ENCODE results near the gene ZBTB46.

ZBTB46 gene

DNA sequence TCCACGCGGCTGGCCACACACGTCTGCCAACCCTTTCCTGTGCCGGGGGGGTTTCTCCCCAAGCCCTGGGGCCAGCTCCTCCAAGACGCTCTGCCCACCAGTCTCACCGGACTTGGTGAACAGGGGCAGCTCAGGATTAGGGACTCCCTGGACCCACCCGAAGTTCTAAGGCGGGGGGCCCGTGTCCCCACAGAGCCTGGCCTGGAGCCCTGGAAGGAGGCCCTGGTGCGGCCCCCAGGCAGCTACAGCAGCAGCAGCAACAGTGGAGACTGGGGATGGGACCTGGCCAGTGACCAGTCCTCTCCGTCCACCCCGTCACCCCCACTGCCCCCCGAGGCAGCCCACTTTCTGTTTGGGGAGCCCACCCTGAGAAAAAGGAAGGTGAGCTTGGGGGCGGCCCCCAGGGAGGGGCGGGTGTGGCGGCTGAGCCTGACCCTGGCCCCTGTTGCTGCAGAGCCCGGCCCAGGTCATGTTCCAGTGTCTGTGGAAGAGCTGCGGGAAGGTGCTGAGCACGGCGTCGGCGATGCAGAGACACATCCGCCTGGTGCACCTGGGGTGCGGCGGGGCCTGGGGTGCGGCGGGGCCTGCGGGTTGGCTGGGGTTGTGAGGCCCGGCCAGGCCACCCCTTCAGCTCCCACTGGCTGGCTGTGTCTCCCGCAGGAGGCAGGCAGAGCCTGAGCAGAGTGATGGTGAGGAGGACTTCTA, 89.2 kb downstream of the ZBTB46 start:
- FAIRE-seq: no peak
- TF ChIP-seq, protein P1, sequence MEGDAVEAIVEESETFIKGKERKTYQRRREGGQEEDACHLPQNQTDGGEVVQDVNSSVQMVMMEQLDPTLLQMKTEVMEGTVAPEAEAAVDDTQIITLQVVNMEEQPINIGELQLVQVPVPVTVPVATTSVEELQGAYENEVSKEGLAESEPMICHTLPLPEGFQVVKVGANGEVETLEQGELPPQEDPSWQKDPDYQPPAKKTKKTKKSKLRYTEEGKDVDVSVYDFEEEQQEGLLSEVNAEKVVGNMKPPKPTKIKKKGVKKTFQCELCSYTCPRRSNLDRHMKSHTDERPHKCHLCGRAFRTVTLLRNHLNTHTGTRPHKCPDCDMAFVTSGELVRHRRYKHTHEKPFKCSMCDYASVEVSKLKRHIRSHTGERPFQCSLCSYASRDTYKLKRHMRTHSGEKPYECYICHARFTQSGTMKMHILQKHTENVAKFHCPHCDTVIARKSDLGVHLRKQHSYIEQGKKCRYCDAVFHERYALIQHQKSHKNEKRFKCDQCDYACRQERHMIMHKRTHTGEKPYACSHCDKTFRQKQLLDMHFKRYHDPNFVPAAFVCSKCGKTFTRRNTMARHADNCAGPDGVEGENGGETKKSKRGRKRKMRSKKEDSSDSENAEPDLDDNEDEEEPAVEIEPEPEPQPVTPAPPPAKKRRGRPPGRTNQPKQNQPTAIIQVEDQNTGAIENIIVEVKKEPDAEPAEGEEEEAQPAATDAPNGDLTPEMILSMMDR (IDR thresholded peaks at IDR 0.05; ENCODE audit: insufficient read depth, missing control alignments): no peak
- DNase-seq (ENCODE audit: insufficient read length, low spot score): no peak

- no peak for DNase-seq (ENCODE audit: insufficient read length, low spot score)
- FAIRE-seq: no peak
- TF ChIP-seq, protein P1 (IDR thresholded peaks at IDR 0.05; ENCODE audit: insufficient read depth, missing control alignments): no peak
Measured at GRCh38 chr20:63741354-63741675, 89.7 kb downstream of the ZBTB46 start.

- peak; percentile 83 for DNase-seq (ENCODE audit: insufficient read length, low spot score)
- no peak for FAIRE-seq
- TF ChIP-seq, protein P1 (IDR thresholded peaks at IDR 0.05; ENCODE audit: insufficient read depth, missing control alignments): no peak
Measured at GRCh38 chr20:63740627-63741353, 90.3 kb downstream of the ZBTB46 start.

GRCh38 chr20:63740070-63740626, 90.9 kb downstream of the ZBTB46 start:
- TF ChIP-seq, protein P1 (IDR thresholded peaks at IDR 0.05; ENCODE audit: insufficient read depth, missing control alignments): no peak
- DNase-seq (ENCODE audit: insufficient read length, low spot score) (no peak), FAIRE-seq (no peak)

DNA sequence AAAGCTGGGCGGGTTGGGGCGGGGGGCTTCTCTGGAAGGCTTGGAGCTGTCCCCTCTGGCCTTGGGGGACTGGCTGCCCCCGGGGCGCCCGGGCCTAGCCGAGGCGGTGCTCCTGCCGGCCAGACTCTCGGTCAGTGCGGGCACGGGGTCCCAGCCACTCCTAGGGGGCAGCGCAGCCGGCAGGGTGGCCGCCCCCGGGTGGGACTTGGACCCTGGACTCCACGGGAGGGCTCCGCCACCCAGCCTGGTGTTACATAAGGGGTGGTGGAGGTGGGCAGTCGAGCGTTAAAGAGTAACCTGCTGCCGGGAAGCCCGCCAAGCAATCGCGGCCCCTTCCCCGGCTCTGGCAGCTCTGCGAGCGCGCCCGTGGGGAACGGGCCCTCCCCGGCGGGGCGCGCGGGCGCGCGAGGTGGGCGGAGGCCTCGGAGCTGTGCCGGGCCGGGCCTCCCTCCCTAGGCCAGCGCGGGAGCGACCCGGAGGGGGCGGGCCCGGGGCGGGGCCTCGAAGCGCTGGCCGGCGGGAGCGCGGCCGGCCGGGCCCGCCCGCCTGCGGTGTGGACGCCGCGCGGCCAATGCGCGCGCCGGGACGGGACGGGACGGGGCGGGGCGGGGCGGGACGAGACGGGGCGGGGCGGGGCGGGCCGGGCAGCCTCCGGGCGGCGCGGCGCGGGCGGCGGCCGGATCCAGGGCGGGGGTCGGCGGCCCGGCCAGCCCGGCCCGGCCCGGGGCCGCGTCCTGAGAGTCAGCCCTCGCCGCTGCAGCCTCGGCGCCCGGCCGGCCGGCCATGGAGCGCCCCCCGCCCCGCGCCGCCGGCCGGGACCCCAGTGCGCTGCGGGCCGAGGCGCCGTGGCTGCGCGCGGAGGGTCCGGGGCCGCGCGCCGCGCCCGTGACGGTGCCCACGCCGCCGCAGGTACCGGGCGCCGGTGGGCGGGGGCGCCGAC, 91.7 kb downstream of the ZBTB46 start, which contains the start of gene SLC2A4RG:
Gene SLC2A4RG (plus strand): TSS at position 647 of the 940 bp plus-strand sequence. CDS start 137 bp downstream, at position 784.
- TF ChIP-seq, protein P1 (IDR thresholded peaks at IDR 0.05; ENCODE audit: insufficient read depth, missing control alignments): no peak
- FAIRE-seq: no peak

GRCh38 chr20:63738687-63739129, 92.4 kb downstream of the ZBTB46 start:
- DNase-seq (ENCODE audit: insufficient read length, low spot score) (no peak), FAIRE-seq (no peak)
- TF ChIP-seq, protein P1 (IDR thresholded peaks at IDR 0.05; ENCODE audit: insufficient read depth, missing control alignments): no peak

More for the DNA sequence above, 91.7 kb downstream of the ZBTB46 start, which contains the start of gene SLC2A4RG:
- peak; percentile 99 for DNase-seq (ENCODE audit: insufficient read length, low spot score)
